CD4-positive, alpha-beta T cell (primary cell): ENCODE data around the gene LAG3. TPM values are rescaled to one million over a fixed set of nuclear protein-coding genes. Genes with fewer than 3 reads are reported as not detected.

ENCODE experiments used
- ATAC-seq: fragments of 200-7000 bp; cut with Tn5 transposase; one replicate; pipeline ENCODE4 v1.10.0; 2022; ENCODE audit warnings: mild to moderate bottlenecking; ENCODE audit not compliant: poor library complexity
- CTCF ChIA-PET: fragments of 350-600 bp; sonication (Branson Sonifier 250); formaldehyde crosslinking; loops from one replicate; lab custom pipeline; 2021; ENCODE audit warnings: antibody characterized with exemption, inconsistent platforms; lab: Charles Lee
- POLR2A ChIA-PET: fragments of 350-600 bp; sonication (Branson Sonifier 250); formaldehyde crosslinking; loops from one replicate; lab custom pipeline; 2021; ENCODE audit warnings: antibody characterized with exemption, inconsistent platforms; lab: Charles Lee
- DNase-seq, 14 experiments: peaks; one replicate each; pipeline ENCODE4 v3.0.0-alpha.2; 2013 to 2020; ENCODE audit warnings: mixed read lengths in 2 of 14
- H3K27ac ChIP-seq, 2 donors: one replicate each; pipeline versions ENCODE4 v1.5.1 to v1.7.0; 2013; ENCODE audit warnings: low read length in 2 of 2, low read depth in 1 of 2, mild to moderate bottlenecking in 1 of 2
- H3K27me3 ChIP-seq, 2 experiments: 1 replicate in 1 of 2; 2 replicates in 1 of 2; pipeline versions ENCODE4 v1.6.1 to v1.7.0; 2013; ENCODE audit warnings: low read length in 2 of 2, control low read depth in 1 of 2, mild to moderate bottlenecking in 1 of 2, moderate library complexity in 1 of 2; ENCODE audit not compliant: insufficient read depth in 2 of 2, control insufficient read depth in 1 of 2
- H3K36me3 ChIP-seq: one replicate; pipeline ENCODE4 v1.6.1; 2013; ENCODE audit warnings: low read length, control low read depth; ENCODE audit not compliant: insufficient read depth
- H3K4me1 ChIP-seq: one replicate; pipeline ENCODE4 v1.6.1; 2013; ENCODE audit warnings: low read length, control low read depth; ENCODE audit not compliant: insufficient read depth
- H3K4me3 ChIP-seq: one replicate; pipeline ENCODE4 v1.5.1; 2013; ENCODE audit warnings: mild to moderate bottlenecking, low read length, moderate library complexity
- H3K9me3 ChIP-seq, 2 experiments: 1 replicate in 1 of 2; 2 replicates in 1 of 2; pipeline versions ENCODE4 v1.6.1 to v1.7.0; 2013; ENCODE audit warnings: low read length in 2 of 2, mild to moderate bottlenecking in 2 of 2, control low read depth in 1 of 2, moderate library complexity in 1 of 2; ENCODE audit not compliant: control insufficient read depth in 1 of 2, insufficient read depth in 1 of 2
- H3K27ac Mint-ChIP-seq: one replicate; pipeline ENCODE4 v1.8.0; 2020; ENCODE audit warnings: mixed read lengths
- H3K27me3 Mint-ChIP-seq: one replicate; pipeline ENCODE4 v1.8.0; 2021; ENCODE audit warnings: mixed read lengths
- H3K36me3 Mint-ChIP-seq: one replicate; pipeline ENCODE4 v1.8.0; 2021; ENCODE audit warnings: low read depth, mixed read lengths
- H3K4me1 Mint-ChIP-seq: one replicate; pipeline ENCODE4 v1.8.0; 2021; ENCODE audit warnings: low read depth, mixed read lengths
- H3K4me3 Mint-ChIP-seq: one replicate; pipeline ENCODE4 v1.8.0; 2020; ENCODE audit warnings: mild to moderate bottlenecking, mixed read lengths
- H3K9me3 Mint-ChIP-seq: one replicate; pipeline ENCODE4 v1.8.0; 2020; ENCODE audit warnings: mixed read lengths
- CTCF ChIP-seq: fragments of 200-600 bp; IDR thresholded peaks from one replicate; pipeline ENCODE4 v1.8.0; 2022; ENCODE audit warnings: antibody characterized with exemption, mild to moderate bottlenecking
- intact Hi-C, 2 experiments: fragments of 100-400 bp; cut with DNase I in 1 of 2; cut with micrococcal nuclease in 1 of 2; formaldehyde crosslinking; loops; one replicate each; pipeline versions ENCODE4 v1.15.1 to v1.9.0; 2023 to 2025; cut with DNase I, micrococcal nuclease
- total RNA-seq, 174 experiments: library from RNA in 2 of 174; stranded (reverse) in 2 of 174; gene quantifications; one replicate each; pipeline ENCODE4 v1.2.3 and lab custom pipeline; 2021 to 2026

The LAG3 gene
- total RNA-seq, 2 experiments from 2014 or later = 0.82 to 1.4 TPM

- peaks cover 78% of the 10 kb centered on the region for H3K4me1 Mint-ChIP-seq
- no peak for TF ChIP-seq CTCF
- intact Hi-C loops = no loop called here
- no peaks in the 10 kb centered on the region for H3K27me3 ChIP-seq
- H3K4me3 ChIP-seq = no peak overlapping the region
- peaks cover 74% of the 10 kb centered on the region for H3K4me1 ChIP-seq
- peak overlapping the region; percentile 75 for H3K27ac Mint-ChIP-seq
- ATAC-seq = no peak
- no peak overlapping the region for H3K27ac ChIP-seq
- no peaks in the 10 kb centered on the region for H3K9me3 Mint-ChIP-seq
- POLR2A ChIA-PET = interaction anchor here (0.7 kb wide), 1 partner anchor 115 kb away, joined by 3 read pairs; no protein-coding TSS in a partner anchor
- CTCF ChIA-PET = no interaction called here
- peaks cover 61% of the 10 kb centered on the region for H3K36me3 ChIP-seq
- H3K36me3 Mint-ChIP-seq = peaks cover 91% of the 10 kb centered on the region
- peak overlapping the region; percentile 65 for H3K4me3 Mint-ChIP-seq
- no peaks in the 10 kb centered on the region for H3K27me3 Mint-ChIP-seq
- DNase-seq = no peak
- H3K9me3 ChIP-seq = no peaks in the 10 kb centered on the region
Measured at GRCh38 chr12:6795088-6795487, 22.8 kb downstream of the LAG3 start.

GRCh38 chr12:6796576-6796975 lies 24.3 kb downstream of the LAG3 start:
- POLR2A ChIA-PET = interaction anchor here (1.0 to 1.1 kb wide), 2 partner anchors 9 to 31 kb away, joined by 3 read pairs; partner anchors contain the start of gene PTMS
- H3K4me3 Mint-ChIP-seq = no peak overlapping the region
- CTCF ChIA-PET = interaction anchor here (0.5 to 1.1 kb wide), 2 partner anchors 18 to 107 kb away, joined by 3 to 5 read pairs; partner anchors contain the start of gene ZNF384
- H3K9me3 ChIP-seq = no peaks in the 10 kb centered on the region
- peaks cover 69% of the 10 kb centered on the region for H3K36me3 ChIP-seq
- H3K27me3 ChIP-seq = no peaks in the 10 kb centered on the region
- DNase-seq (no peak), ATAC-seq (no peak)
- peak overlapping the region; percentile 47 for H3K27ac Mint-ChIP-seq
- no peak for TF ChIP-seq CTCF
- peaks cover 84% of the 10 kb centered on the region for H3K36me3 Mint-ChIP-seq
- no peaks in the 10 kb centered on the region for H3K27me3 Mint-ChIP-seq
- intact Hi-C loops = no loop called here
- H3K4me1 Mint-ChIP-seq = peaks cover 68% of the 10 kb centered on the region
- H3K4me1 ChIP-seq = peaks cover 63% of the 10 kb centered on the region
- H3K27ac ChIP-seq = no peak overlapping the region
- no peak overlapping the region for H3K4me3 ChIP-seq
- no peaks in the 10 kb centered on the region for H3K9me3 Mint-ChIP-seq

GRCh38 chr12:6799147-6799546 lies 26.8 kb downstream of the LAG3 start:
- intact Hi-C loops = no loop called here
- no peaks in the 10 kb centered on the region for H3K27me3 ChIP-seq
- H3K4me3 ChIP-seq = no peak overlapping the region
- Mint-ChIP-seq H3K27ac (peak overlapping the region; percentile 8), H3K9me3 (no peaks in the 10 kb centered on the region), H3K4me3 (no peak overlapping the region), H3K36me3 (peaks cover 84% of the 10 kb centered on the region), H3K27me3 (no peaks in the 10 kb centered on the region), H3K4me1 (peaks cover 48% of the 10 kb centered on the region)
- ATAC-seq (no peak), DNase-seq (no peak)
- H3K9me3 ChIP-seq = no peaks in the 10 kb centered on the region
- CTCF ChIA-PET = no interaction called here
- peaks cover 84% of the 10 kb centered on the region for H3K36me3 ChIP-seq
- POLR2A ChIA-PET = interaction anchor here (1.5 kb wide), 1 partner anchor 10 kb away, joined by 3 read pairs; the partner anchor contains the start of gene CD4
- TF ChIP-seq CTCF = no peak
- H3K27ac ChIP-seq = no peak overlapping the region
- peaks cover 38% of the 10 kb centered on the region for H3K4me1 ChIP-seq
